H9 (cell line): ENCODE data around the gene LINGO4. TPM values are rescaled to one million over a fixed set of nuclear protein-coding genes. Genes with fewer than 3 reads are reported as not detected.

Source experiments
- DNase-seq: peaks from one replicate; pipeline ENCODE4 v3.0.0-alpha.2; 2017
- H2AFZ ChIP-seq: one replicate; pipeline ENCODE4 v1.6.1; 2013; ENCODE audit warnings: mild to moderate bottlenecking, low read length, control low read depth, moderate library complexity
- H2AK5ac ChIP-seq: 2 replicates; pipeline ENCODE4 v1.6.1; 2013; ENCODE audit warnings: low read length, control low read depth, mixed read lengths; ENCODE audit not compliant: insufficient read length
- H2BK120ac ChIP-seq: one replicate; pipeline ENCODE4 v1.6.1; 2013; ENCODE audit warnings: low read depth, mild to moderate bottlenecking, low read length, control low read depth, inconsistent platforms; ENCODE audit not compliant: poor library complexity, severe bottlenecking
- H2BK12ac ChIP-seq: 2 replicates; pipeline ENCODE4 v1.6.1; 2013; ENCODE audit warnings: low read length, control low read depth, mixed read lengths, low read depth; ENCODE audit not compliant: insufficient read length
- H2BK15ac ChIP-seq: 2 replicates; pipeline ENCODE4 v1.6.1; 2013; ENCODE audit warnings: low read depth, low read length, control low read depth
- H2BK20ac ChIP-seq: one replicate; pipeline ENCODE4 v1.6.1; 2013; ENCODE audit warnings: low read depth, mild to moderate bottlenecking, low read length, control low read depth, inconsistent platforms; ENCODE audit not compliant: poor library complexity, severe bottlenecking
- H2BK5ac ChIP-seq: 2 replicates; pipeline ENCODE4 v1.6.1; 2013; ENCODE audit warnings: low read length, control low read depth, mixed read lengths; ENCODE audit not compliant: insufficient read length
- H3K14ac ChIP-seq: 2 replicates; pipeline ENCODE4 v1.6.1; 2013; ENCODE audit warnings: low read length, control low read depth; ENCODE audit not compliant: insufficient read depth
- H3K18ac ChIP-seq: 2 replicates; pipeline ENCODE4 v1.6.1; 2013; ENCODE audit warnings: low read depth, mild to moderate bottlenecking, mixed read lengths, low read length, control low read depth; ENCODE audit not compliant: insufficient read length
- H3K23ac ChIP-seq: 2 replicates; pipeline ENCODE4 v1.6.1; 2013; ENCODE audit warnings: low read length, control low read depth, mixed read lengths, low read depth; ENCODE audit not compliant: insufficient read length
- H3K23me2 ChIP-seq: 2 replicates; pipeline ENCODE4 v1.6.1; 2013; ENCODE audit warnings: low read depth, mild to moderate bottlenecking, mixed read lengths, low read length, control low read depth; ENCODE audit not compliant: insufficient read length, poor library complexity, severe bottlenecking
- H3K27ac ChIP-seq: 2 replicates; pipeline ENCODE4 v1.5.1; 2013; ENCODE audit warnings: low read length, control low read depth, mixed read lengths, low read depth; ENCODE audit not compliant: insufficient read length
- H3K27me3 ChIP-seq: 2 replicates; pipeline ENCODE4 v1.6.1; 2013; ENCODE audit warnings: low read length, control low read depth, inconsistent platforms; ENCODE audit not compliant: insufficient read depth
- H3K4ac ChIP-seq: 2 replicates; pipeline ENCODE4 v1.6.1; 2013; ENCODE audit warnings: low read depth, mild to moderate bottlenecking, control low read depth, inconsistent platforms, low read length, moderate library complexity
- H3K4me1 ChIP-seq: 2 replicates; pipeline ENCODE4 v1.6.1; 2013; ENCODE audit warnings: low read length, control low read depth, inconsistent platforms; ENCODE audit not compliant: insufficient read depth
- H3K4me2 ChIP-seq: 2 replicates; pipeline ENCODE4 v1.6.1; 2013; ENCODE audit warnings: low read length, control low read depth, mixed read lengths; ENCODE audit not compliant: insufficient read length, insufficient read depth
- H3K56ac ChIP-seq: 2 replicates; pipeline ENCODE4 v1.6.1; 2013; ENCODE audit warnings: low read depth, mild to moderate bottlenecking, mixed read lengths, low read length, control low read depth; ENCODE audit not compliant: insufficient read length
- H3K79me1 ChIP-seq: 2 replicates; pipeline ENCODE4 v1.6.1; 2013; ENCODE audit warnings: low read depth, mild to moderate bottlenecking, moderate library complexity, low read length, control low read depth, inconsistent platforms; ENCODE audit not compliant: insufficient read depth, poor library complexity, severe bottlenecking
- H3K79me2 ChIP-seq: 2 replicates; pipeline ENCODE4 v1.6.1; 2013; ENCODE audit warnings: low read length, control low read depth, inconsistent platforms; ENCODE audit not compliant: insufficient read depth
- H3K9ac ChIP-seq: 2 replicates; pipeline ENCODE4 v1.6.1; 2013; ENCODE audit warnings: low read length, control low read depth, mixed read lengths; ENCODE audit not compliant: insufficient read length; ENCODE audit errors: extremely low read depth
- H3K9me3 ChIP-seq: one replicate; pipeline ENCODE4 v1.6.1; 2013; ENCODE audit warnings: low read depth, low read length, inconsistent platforms; ENCODE audit not compliant: control insufficient read depth
- H3T11ph ChIP-seq: one replicate; pipeline ENCODE4 v1.6.1; 2013; ENCODE audit warnings: mild to moderate bottlenecking, low read length, control low read depth, inconsistent platforms
- H4K20me1 ChIP-seq: one replicate; pipeline ENCODE4 v1.6.1; 2013; ENCODE audit not compliant: control insufficient read depth, insufficient read length, insufficient read depth
- H4K5ac ChIP-seq: 2 replicates; pipeline ENCODE4 v1.6.1; 2013; ENCODE audit warnings: low read depth, mild to moderate bottlenecking, mixed read lengths, low read length, control low read depth; ENCODE audit not compliant: insufficient read length
- H4K8ac ChIP-seq: replicated peaks from 2 replicates; pipeline ENCODE4 v1.6.1; 2013; ENCODE audit warnings: low read length, control low read depth, mixed read lengths, low read depth; ENCODE audit not compliant: insufficient read length
- H4K91ac ChIP-seq: 2 replicates; pipeline ENCODE4 v1.6.1; 2013; ENCODE audit warnings: low read depth, mild to moderate bottlenecking, moderate library complexity, mixed read lengths, low read length, control low read depth; ENCODE audit not compliant: insufficient read length
- H3K27ac Mint-ChIP-seq, 3 experiments: 2 replicates in 2 of 3; 3 replicates in 1 of 3; pipeline ENCODE4 v1.8.0; 2020 to 2021; ENCODE audit warnings: mixed read lengths in 3 of 3, mild to moderate bottlenecking in 1 of 3, moderate library complexity in 1 of 3
- H3K27me3 Mint-ChIP-seq: 2 replicates; pipeline ENCODE4 v1.8.0; 2021; ENCODE audit warnings: low read depth, mild to moderate bottlenecking, moderate library complexity, mixed read lengths
- H3K36me3 Mint-ChIP-seq, 3 experiments: 2 replicates in 2 of 3; 3 replicates in 1 of 3; pipeline ENCODE4 v1.8.0; 2020 to 2021; ENCODE audit warnings: low read depth in 3 of 3, mixed read lengths in 3 of 3; ENCODE audit not compliant: insufficient read depth in 1 of 3
- H3K4me1 Mint-ChIP-seq, 2 experiments: 2 replicates each; pipeline ENCODE4 v1.8.0; 2020; ENCODE audit warnings: mixed read lengths in 2 of 2
- H3K4me3 Mint-ChIP-seq, 2 experiments: 2 replicates in 1 of 2; 3 replicates in 1 of 2; pipeline ENCODE4 v1.8.0; 2020 to 2021; ENCODE audit warnings: mild to moderate bottlenecking in 2 of 2, mixed read lengths in 2 of 2, moderate library complexity in 1 of 2
- H3K9me3 Mint-ChIP-seq, 2 experiments: 2 replicates in 1 of 2; 3 replicates in 1 of 2; pipeline ENCODE4 v1.8.0; 2020; ENCODE audit warnings: mild to moderate bottlenecking in 2 of 2, mixed read lengths in 2 of 2, moderate library complexity in 1 of 2
- WGBS: extraction: QIAGEN DNeasy Blood & Tissue Kit; methylation state at CpG from one replicate; pipeline ENCODE4 v1.1.7; 2013; ENCODE audit warnings: missing lambda C conversion rate, low lambda C conversion rate, mixed read lengths; ENCODE audit not compliant: insufficient read length; ENCODE audit errors: extremely low coverage; 5-methylcytosine and 5-hydroxymethylcytosine counted together
- total RNA-seq: library from RNA; stranded (reverse); gene quantifications from 2 replicates; pipeline ENCODE4 v1.2.1, GENCODE V29; 2021
- TF ChIP-seq, protein P1 (sequence below): fragments of 200-600 bp; sonication (generic); conservative IDR thresholded peaks from 3 replicates; pipeline ENCODE4 v1.8.0; 2021; ENCODE audit warnings: antibody characterized with exemption, mild to moderate bottlenecking

LINGO4 gene
- total RNA-seq, 1 experiment from 2014 or later, result not detected

DNA sequence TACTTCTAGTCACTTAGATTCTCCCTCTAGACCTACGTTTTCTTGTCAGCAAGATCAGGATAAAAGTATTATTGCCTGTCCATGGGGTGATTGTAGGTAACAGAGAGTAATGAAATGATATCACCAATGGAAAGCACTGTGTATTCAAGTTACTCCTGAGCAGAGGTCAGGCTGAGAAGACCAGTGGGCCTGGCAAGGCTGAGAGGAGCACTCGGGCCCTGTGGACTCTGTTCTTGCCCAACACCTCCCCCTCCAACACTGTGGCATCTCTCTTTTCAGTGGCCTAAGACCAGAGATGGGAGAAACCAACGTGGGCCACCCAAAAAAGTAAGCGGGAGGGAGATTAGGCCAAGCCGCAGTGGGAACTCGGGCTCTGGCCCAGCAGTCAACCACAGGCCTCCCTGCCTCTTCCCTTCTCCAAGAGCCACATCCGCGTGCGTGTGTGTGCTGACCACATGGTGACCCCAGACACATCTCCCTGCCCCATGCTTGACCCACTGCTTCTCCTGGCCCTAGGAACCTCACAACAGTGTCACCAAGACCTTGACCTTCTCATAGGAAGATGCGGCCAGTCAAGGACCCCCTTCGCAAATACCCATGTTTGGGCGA is 14.1 kb upstream of the LINGO4 start:
- no peak overlapping the region for H2AFZ ChIP-seq
- peaks cover 5% of the 10 kb centered on the region for H3K27me3 Mint-ChIP-seq

More for the DNA sequence above, 14.1 kb upstream of the LINGO4 start:
- no peak for DNase-seq
- no peak overlapping the region for H3K4me2 ChIP-seq
- no peaks in the 10 kb centered on the region for H3K9me3 ChIP-seq
- no CpG with 5 or more reads among the region's 12 CpGs for WGBS
- TF ChIP-seq, protein P1, sequence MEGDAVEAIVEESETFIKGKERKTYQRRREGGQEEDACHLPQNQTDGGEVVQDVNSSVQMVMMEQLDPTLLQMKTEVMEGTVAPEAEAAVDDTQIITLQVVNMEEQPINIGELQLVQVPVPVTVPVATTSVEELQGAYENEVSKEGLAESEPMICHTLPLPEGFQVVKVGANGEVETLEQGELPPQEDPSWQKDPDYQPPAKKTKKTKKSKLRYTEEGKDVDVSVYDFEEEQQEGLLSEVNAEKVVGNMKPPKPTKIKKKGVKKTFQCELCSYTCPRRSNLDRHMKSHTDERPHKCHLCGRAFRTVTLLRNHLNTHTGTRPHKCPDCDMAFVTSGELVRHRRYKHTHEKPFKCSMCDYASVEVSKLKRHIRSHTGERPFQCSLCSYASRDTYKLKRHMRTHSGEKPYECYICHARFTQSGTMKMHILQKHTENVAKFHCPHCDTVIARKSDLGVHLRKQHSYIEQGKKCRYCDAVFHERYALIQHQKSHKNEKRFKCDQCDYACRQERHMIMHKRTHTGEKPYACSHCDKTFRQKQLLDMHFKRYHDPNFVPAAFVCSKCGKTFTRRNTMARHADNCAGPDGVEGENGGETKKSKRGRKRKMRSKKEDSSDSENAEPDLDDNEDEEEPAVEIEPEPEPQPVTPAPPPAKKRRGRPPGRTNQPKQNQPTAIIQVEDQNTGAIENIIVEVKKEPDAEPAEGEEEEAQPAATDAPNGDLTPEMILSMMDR, result no peak
- H2AK5ac ChIP-seq, result no peak overlapping the region
- H2BK15ac ChIP-seq, result no peak overlapping the region
- H2BK20ac ChIP-seq, result no peak overlapping the region
- H3K23ac ChIP-seq, result no peak overlapping the region
- H2BK12ac ChIP-seq, result no peak overlapping the region
- H4K91ac ChIP-seq, result no peak overlapping the region
- Mint-ChIP-seq H3K27ac (no peak overlapping the region), H3K4me1 (peaks cover 11 to 19% of the 10 kb centered on the region in 2 experiments), H3K36me3 (no peaks in the 10 kb centered on the region), H3K9me3 (no peaks in the 10 kb centered on the region), H3K4me3 (no peak overlapping the region)
- H3K18ac ChIP-seq, result no peak overlapping the region
- H3K56ac ChIP-seq, result no peak overlapping the region
- H3K14ac ChIP-seq, result no peak overlapping the region
- H4K5ac ChIP-seq, result no peak overlapping the region
- no peak overlapping the region for H3K27ac ChIP-seq
- H3K79me1 ChIP-seq, result no peaks in the 10 kb centered on the region
- H3K27me3 ChIP-seq, result no peaks in the 10 kb centered on the region
- H2BK5ac ChIP-seq, result no peak overlapping the region
- H3K4ac ChIP-seq, result no peak overlapping the region
- H3T11ph ChIP-seq, result no peak overlapping the region
- H2BK120ac ChIP-seq, result no peak overlapping the region
- no peaks in the 10 kb centered on the region for H3K4me1 ChIP-seq
- H3K79me2 ChIP-seq, result no peaks in the 10 kb centered on the region
- no peak overlapping the region for H4K8ac ChIP-seq
- H4K20me1 ChIP-seq, result no peaks in the 10 kb centered on the region
- no peaks in the 10 kb centered on the region for H3K23me2 ChIP-seq
- H3K9ac ChIP-seq, result no peak overlapping the region
